Upper lobe of right lung (tissue), 1 donor: ENCODE measurements around the gene WDFY2. TPM values are rescaled to one million over a fixed set of nuclear protein-coding genes. Genes with fewer than 3 reads are reported as not detected.

Experiments used
- ATAC-seq: fragments of 200-7000 bp; cut with Tn5 transposase; one replicate; pipeline ENCODE4 v1.9.1; 2020; ENCODE audit warnings: mild to moderate bottlenecking, moderate library complexity
- DNase-seq: peaks from one replicate; pipeline ENCODE4 v3.0.0-alpha.2; 2020
- H3K27ac ChIP-seq: fragments of 200-600 bp; one replicate; pipeline ENCODE4 v1.8.0; 2022
- H3K27me3 ChIP-seq: fragments of 200-600 bp; one replicate; pipeline ENCODE4 v1.8.0; 2022; ENCODE audit warnings: mild to moderate bottlenecking
- H3K36me3 ChIP-seq: fragments of 200-600 bp; one replicate; pipeline ENCODE4 v1.8.0; 2022
- H3K4me1 ChIP-seq: fragments of 200-600 bp; one replicate; pipeline ENCODE4 v1.8.0; 2022
- H3K4me3 ChIP-seq: fragments of 200-600 bp; one replicate; pipeline ENCODE4 v1.8.0; 2022; ENCODE audit warnings: mild to moderate bottlenecking
- H3K9me3 ChIP-seq: fragments of 200-600 bp; one replicate; pipeline ENCODE4 v1.8.0; 2022
- CTCF ChIP-seq: fragments of 200-600 bp; IDR thresholded peaks from one replicate; pipeline ENCODE4 v1.8.0; 2022; ENCODE audit warnings: antibody characterized with exemption
- intact Hi-C: fragments of 100-400 bp; cut with DNase I; formaldehyde crosslinking; loops from one replicate; pipeline ENCODE4 v1.11.0; 2022
- total RNA-seq: library from RNA; stranded (reverse); fragmentation: NEBNext Ultra II Directional; extraction: Animal tissue kit (Norgen Biotek cat#: 25700); gene quantifications from one replicate; pipeline ENCODE4 v1.2.1, GENCODE V29; 2021
- donor health status: DM: no; HTN: yes; CAD: no; lungs with severe emphysema.

Gene WDFY2
- total RNA-seq, 1 donor from 2014 or later = 13.1 TPM

GRCh38 chr13:51607165-51607564 lies 22.9 kb downstream of the WDFY2 start:
- no peaks in the 10 kb centered on the region for H3K27me3 ChIP-seq
- no peak overlapping the region for H3K4me3 ChIP-seq
- no peak for TF ChIP-seq CTCF
- peaks cover 10% of the 10 kb centered on the region for H3K4me1 ChIP-seq
- no peak overlapping the region for H3K27ac ChIP-seq
- H3K9me3 ChIP-seq = no peaks in the 10 kb centered on the region
- intact Hi-C loops = no loop called here
- DNase-seq (no peak), ATAC-seq (peak; percentile 90)
- no peaks in the 10 kb centered on the region for H3K36me3 ChIP-seq

- ATAC-seq = no peak
- intact Hi-C loops = no loop called here
Measured at GRCh38 chr13:51608857-51609406, 24.7 kb downstream of the WDFY2 start.

GRCh38 chr13:51612867-51613266 lies 28.6 kb downstream of the WDFY2 start:
- Histone ChIP-seq H3K9me3 (no peaks in the 10 kb centered on the region), H3K36me3 (no peaks in the 10 kb centered on the region), H3K4me3 (no peak overlapping the region), H3K27me3 (no peaks in the 10 kb centered on the region), H3K4me1 (peaks cover 12% of the 10 kb centered on the region), H3K27ac (no peak overlapping the region)
- intact Hi-C loops = no loop called here
- ATAC-seq (no peak), DNase-seq (no peak)
- no peak for TF ChIP-seq CTCF

More at GRCh38 chr13:51608857-51609406, 24.7 kb downstream of the WDFY2 start:
- no peaks in the 10 kb centered on the region for H3K36me3 ChIP-seq
- no peaks in the 10 kb centered on the region for H3K9me3 ChIP-seq
- no peaks in the 10 kb centered on the region for H3K27me3 ChIP-seq
- H3K4me1 ChIP-seq = peaks cover 17% of the 10 kb centered on the region
- H3K4me3 ChIP-seq = no peak overlapping the region
- no peak for TF ChIP-seq CTCF
- DNase-seq = no peak
- H3K27ac ChIP-seq = no peak overlapping the region

GRCh38 chr13:51613535-51613934 lies 29.3 kb downstream of the WDFY2 start:
- H3K4me1 ChIP-seq = peaks cover 12% of the 10 kb centered on the region
- intact Hi-C loops = no loop called here
- H3K27me3 ChIP-seq = no peaks in the 10 kb centered on the region
- no peak overlapping the region for H3K27ac ChIP-seq
- H3K36me3 ChIP-seq = no peaks in the 10 kb centered on the region
- H3K9me3 ChIP-seq = no peaks in the 10 kb centered on the region
- DNase-seq (no peak), ATAC-seq (no peak)
- no peak overlapping the region for H3K4me3 ChIP-seq
- TF ChIP-seq CTCF = no peak

- H3K9me3 ChIP-seq = no peaks in the 10 kb centered on the region
- H3K27ac ChIP-seq = peak overlapping the region; percentile 14
- H3K27me3 ChIP-seq = no peaks in the 10 kb centered on the region
- intact Hi-C loops = no loop called here
- no peak for TF ChIP-seq CTCF
- no peaks in the 10 kb centered on the region for H3K36me3 ChIP-seq
- peak; percentile 86 for ATAC-seq
- peaks cover 12% of the 10 kb centered on the region for H3K4me1 ChIP-seq
- peak overlapping the region; percentile 17 for H3K4me3 ChIP-seq
- DNase-seq = no peak
Measured at GRCh38 chr13:51614350-51614786, 30.1 kb downstream of the WDFY2 start.

GRCh38 chr13:51618626-51619025 lies 34.4 kb downstream of the WDFY2 start:
- DNase-seq (no peak), ATAC-seq (peak; percentile 72)
- no peak overlapping the region for H3K4me3 ChIP-seq
- no peak for TF ChIP-seq CTCF
- intact Hi-C loops = no loop called here
- no peaks in the 10 kb centered on the region for H3K36me3 ChIP-seq
- no peaks in the 10 kb centered on the region for H3K9me3 ChIP-seq
- no peak overlapping the region for H3K27ac ChIP-seq
- H3K4me1 ChIP-seq = peaks cover 6% of the 10 kb centered on the region
- H3K27me3 ChIP-seq = no peaks in the 10 kb centered on the region
